Mesodermal cell (in vitro differentiated cells): Measurements from ENCODE around the gene CEND1.

Experiments used
- H3K27ac ChIP-seq: 2 replicates; pipeline ENCODE4 v1.7.0; 2013; ENCODE audit warnings: mild to moderate bottlenecking, low read depth, low read length, moderate library complexity; ENCODE audit not compliant: severe bottlenecking
- H3K36me3 ChIP-seq: 2 replicates; pipeline ENCODE4 v1.7.1; 2013; ENCODE audit warnings: mild to moderate bottlenecking, low read length, moderate library complexity; ENCODE audit not compliant: control insufficient read depth, insufficient read depth
- H3K4me1 ChIP-seq: one replicate; pipeline ENCODE4 v1.7.1; 2013; ENCODE audit warnings: mild to moderate bottlenecking, low read length; ENCODE audit not compliant: insufficient read depth, control insufficient read depth, poor library complexity, severe bottlenecking
- H3K4me3 ChIP-seq: 2 replicates; pipeline ENCODE4 v1.7.0; 2013; ENCODE audit warnings: low read length, control low read depth, mild to moderate bottlenecking; ENCODE audit not compliant: insufficient read depth, poor library complexity, severe bottlenecking; ENCODE audit errors: extremely low read depth
- H3K9me3 ChIP-seq: 2 replicates; pipeline ENCODE4 v1.7.1; 2013; ENCODE audit warnings: mild to moderate bottlenecking, low read length, moderate library complexity; ENCODE audit not compliant: control insufficient read depth
- WGBS, 2 experiments: methylation state at CpG; one replicate each; pipeline ENCODE4 v1.1.5; 2013; ENCODE audit warnings: missing lambda C conversion rate in 2 of 2; ENCODE audit not compliant: insufficient coverage in 2 of 2; 5-methylcytosine and 5-hydroxymethylcytosine counted together

Gene CEND1

GRCh38 chr11:810040-810567, 20.2 kb upstream of the CEND1 start:
- WGBS, 2 experiments = 0% methylated on average over 43 to 53 of the region's 55 CpGs
- peaks cover 6% of the 10 kb centered on the region for H3K4me1 ChIP-seq
- peaks cover 39% of the 10 kb centered on the region for H3K36me3 ChIP-seq
- H3K9me3 ChIP-seq = no peaks in the 10 kb centered on the region
- peak overlapping the region; percentile 97 for H3K4me3 ChIP-seq
- H3K27ac ChIP-seq = peak overlapping the region; percentile 100

- Histone ChIP-seq H3K9me3 (no peaks in the 10 kb centered on the region), H3K4me3 (peak within 1 kb of the TSS; percentile 97), H3K36me3 (peaks cover 36% of the 10 kb centered on the region), H3K4me1 (peaks cover 7% of the 10 kb centered on the region), H3K27ac (peak within 1 kb of the TSS; percentile 100)
- WGBS, 2 experiments = 0% methylated on average over 52 to 75 of the region's 81 CpGs
Measured at GRCh38 chr11:809287-810039, 19.6 kb upstream of the CEND1 start, which contains the start of gene RPLP2. Gene RPLP2 (plus strand): TSS chr11:809967. CDS start chr11:810235, 268 bp downstream.

- Histone ChIP-seq H3K4me3 (peak overlapping the region; percentile 97), H3K9me3 (no peaks in the 10 kb centered on the region), H3K4me1 (peaks cover 15% of the 10 kb centered on the region), H3K36me3 (peaks cover 31% of the 10 kb centered on the region), H3K27ac (peak overlapping the region; percentile 100)
- WGBS, 2 experiments = 31 to 35% methylated on average over 32 of the region's 36 CpGs
Measured at GRCh38 chr11:808427-809286, 18.8 kb upstream of the CEND1 start.

- Histone ChIP-seq H3K9me3 (no peaks in the 10 kb centered on the region), H3K4me1 (peaks cover 15% of the 10 kb centered on the region), H3K36me3 (peaks cover 30% of the 10 kb centered on the region), H3K4me3 (peak overlapping the region; percentile 58), H3K27ac (no peak overlapping the region)
- WGBS, 2 experiments = 33 to 45% methylated on average over 11 to 16 of the region's 18 CpGs
Measured at GRCh38 chr11:804599-804964, 14.7 kb upstream of the CEND1 start.

GRCh38 chr11:803770-804598, 14.1 kb upstream of the CEND1 start:
- Histone ChIP-seq H3K4me3 (peak overlapping the region; percentile 58), H3K27ac (no peak overlapping the region)
- WGBS, 2 experiments = 81 to 82% methylated on average over 22 to 25 of the region's 26 CpGs

GRCh38 chr11:803467-803742, 13.5 kb upstream of the CEND1 start:
- Histone ChIP-seq H3K4me1 (peaks cover 15% of the 10 kb centered on the region), H3K27ac (no peak overlapping the region), H3K36me3 (peaks cover 36% of the 10 kb centered on the region), H3K9me3 (no peaks in the 10 kb centered on the region), H3K4me3 (peak overlapping the region; percentile 58)
- WGBS, 2 experiments = 91 to 100% methylated on average over 1 to 5 of the region's 8 CpGs

More at GRCh38 chr11:803770-804598, 14.1 kb upstream of the CEND1 start:
- Histone ChIP-seq H3K36me3 (peaks cover 34% of the 10 kb centered on the region), H3K4me1 (peaks cover 15% of the 10 kb centered on the region), H3K9me3 (no peaks in the 10 kb centered on the region)

- no peaks in the 10 kb centered on the region for H3K9me3 ChIP-seq
- no peak overlapping the region for H3K27ac ChIP-seq
- peaks cover 15% of the 10 kb centered on the region for H3K4me1 ChIP-seq
- no peak overlapping the region for H3K4me3 ChIP-seq
- H3K36me3 ChIP-seq = peaks cover 36% of the 10 kb centered on the region
- 94% methylated on average over 28 of the region's 28 CpGs for WGBS, 2 experiments
Measured at GRCh38 chr11:802693-803466, 13.0 kb upstream of the CEND1 start.

- Histone ChIP-seq H3K36me3 (peaks cover 36% of the 10 kb centered on the region), H3K9me3 (no peaks in the 10 kb centered on the region), H3K27ac (no peak overlapping the region), H3K4me3 (no peak overlapping the region), H3K4me1 (peaks cover 15% of the 10 kb centered on the region)
- 95 to 97% methylated on average over 19 to 20 of the region's 21 CpGs for WGBS, 2 experiments
Measured at GRCh38 chr11:802018-802617, 12.2 kb upstream of the CEND1 start.

GRCh38 chr11:801097-801780, 11.3 kb upstream of the CEND1 start:
- no peak overlapping the region for H3K4me3 ChIP-seq
- peaks cover 23% of the 10 kb centered on the region for H3K4me1 ChIP-seq
- H3K36me3 ChIP-seq = peaks cover 36% of the 10 kb centered on the region
- no peaks in the 10 kb centered on the region for H3K9me3 ChIP-seq
- H3K27ac ChIP-seq = no peak overlapping the region
- WGBS, 2 experiments = 95 to 96% methylated on average over 18 to 19 of the region's 20 CpGs
